ENCODE measurements around the gene MTMR6.
A peak's percentile ranks its signal among the peaks of the same experiment; 100 is the strongest.

GRCh38 chr13:25286308-25286968 lies 850 bp downstream of the MTMR6 start:
- TF ChIP-seq, protein P1, sequence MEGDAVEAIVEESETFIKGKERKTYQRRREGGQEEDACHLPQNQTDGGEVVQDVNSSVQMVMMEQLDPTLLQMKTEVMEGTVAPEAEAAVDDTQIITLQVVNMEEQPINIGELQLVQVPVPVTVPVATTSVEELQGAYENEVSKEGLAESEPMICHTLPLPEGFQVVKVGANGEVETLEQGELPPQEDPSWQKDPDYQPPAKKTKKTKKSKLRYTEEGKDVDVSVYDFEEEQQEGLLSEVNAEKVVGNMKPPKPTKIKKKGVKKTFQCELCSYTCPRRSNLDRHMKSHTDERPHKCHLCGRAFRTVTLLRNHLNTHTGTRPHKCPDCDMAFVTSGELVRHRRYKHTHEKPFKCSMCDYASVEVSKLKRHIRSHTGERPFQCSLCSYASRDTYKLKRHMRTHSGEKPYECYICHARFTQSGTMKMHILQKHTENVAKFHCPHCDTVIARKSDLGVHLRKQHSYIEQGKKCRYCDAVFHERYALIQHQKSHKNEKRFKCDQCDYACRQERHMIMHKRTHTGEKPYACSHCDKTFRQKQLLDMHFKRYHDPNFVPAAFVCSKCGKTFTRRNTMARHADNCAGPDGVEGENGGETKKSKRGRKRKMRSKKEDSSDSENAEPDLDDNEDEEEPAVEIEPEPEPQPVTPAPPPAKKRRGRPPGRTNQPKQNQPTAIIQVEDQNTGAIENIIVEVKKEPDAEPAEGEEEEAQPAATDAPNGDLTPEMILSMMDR (IDR thresholded peaks at IDR 0.05; ENCODE audit: low read depth, low read length) = no peak
- TF ChIP-seq, protein P2, sequence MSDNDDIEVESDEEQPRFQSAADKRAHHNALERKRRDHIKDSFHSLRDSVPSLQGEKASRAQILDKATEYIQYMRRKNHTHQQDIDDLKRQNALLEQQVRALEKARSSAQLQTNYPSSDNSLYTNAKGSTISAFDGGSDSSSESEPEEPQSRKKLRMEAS (IDR thresholded peaks at IDR 0.05; ENCODE audit: low read depth, low read length) = no peak
- TF ChIP-seq MYC (IDR thresholded peaks at IDR 0.05; ENCODE audit: low read depth, low read length) (0 out of 2 replicates have a peak, but pooled peaks have one; percentile 12), POLR2A (IDR thresholded peaks at IDR 0.05; ENCODE audit: extremely low read depth, insufficient read length) (no peak)
